ENCODE data around the gene CFLAR. TPM values are rescaled to one million over a fixed set of nuclear protein-coding genes. Genes with fewer than 3 reads are reported as not detected.

Gene CFLAR
- total RNA-seq, 1 experiment from 2014 or later, result 7.6 TPM

- Histone ChIP-seq H4K20me1 (ENCODE audit: control insufficient read depth, insufficient read depth, insufficient read length) (no peaks in the 10 kb centered on the region), H3K4me1 (ENCODE audit: insufficient read depth, low read length) (no peaks in the 10 kb centered on the region), H3K56ac (ENCODE audit: insufficient read length, low read depth, low read length) (no peak overlapping the region), H4K8ac (replicated peaks; ENCODE audit: insufficient read length, low read depth, low read length) (no peak overlapping the region), H3K79me2 (ENCODE audit: insufficient read depth, low read length) (no peaks in the 10 kb centered on the region), H3K27me3 (ENCODE audit: insufficient read depth, low read length) (no peaks in the 10 kb centered on the region), H2BK120ac (ENCODE audit: low read depth, low read length, poor library complexity, severe bottlenecking) (no peak overlapping the region), H2BK20ac (ENCODE audit: low read depth, low read length, poor library complexity, severe bottlenecking) (no peak overlapping the region), H2AFZ (ENCODE audit: low read length) (no peak overlapping the region), H4K91ac (ENCODE audit: insufficient read length, low read depth, low read length) (no peak overlapping the region), H3K9me3 (ENCODE audit: control insufficient read depth, low read depth, low read length) (no peaks in the 10 kb centered on the region), H4K5ac (ENCODE audit: insufficient read length, low read depth, low read length) (no peak overlapping the region), H3T11ph (ENCODE audit: low read length) (no peak overlapping the region), H3K79me1 (ENCODE audit: insufficient read depth, low read depth, low read length, poor library complexity, severe bottlenecking) (no peaks in the 10 kb centered on the region), H3K23me2 (ENCODE audit: insufficient read length, low read depth, low read length, poor library complexity, severe bottlenecking) (no peaks in the 10 kb centered on the region), H2BK15ac (ENCODE audit: low read depth, low read length) (no peak overlapping the region), H3K27ac (ENCODE audit: insufficient read length, low read depth, low read length) (no peak overlapping the region), H3K23ac (ENCODE audit: insufficient read length, low read depth, low read length) (no peak overlapping the region), H3K18ac (ENCODE audit: insufficient read length, low read depth, low read length) (no peak overlapping the region), H3K4ac (ENCODE audit: low read depth, low read length) (no peak overlapping the region), H3K14ac (ENCODE audit: insufficient read depth, low read length) (no peak overlapping the region), H2BK5ac (ENCODE audit: insufficient read length, low read length) (no peak overlapping the region), H2AK5ac (ENCODE audit: insufficient read length, low read length) (no peak overlapping the region), H3K9ac (ENCODE audit: extremely low read depth, insufficient read length, low read length) (no peak overlapping the region), H3K4me2 (ENCODE audit: insufficient read depth, insufficient read length, low read length) (no peak overlapping the region), H2BK12ac (ENCODE audit: insufficient read length, low read depth, low read length) (no peak overlapping the region)
- H3K4me1 Mint-ChIP-seq, result peaks cover 7 to 8% of the 10 kb centered on the region in 2 experiments; a peak in 3 of 4 replicates
- peaks cover 0 to 2% (median 0%) of the 10 kb centered on the region in 3 experiments; a peak in 4 of 7 replicates for H3K36me3 Mint-ChIP-seq (ENCODE audit: insufficient read depth in 1 of 3, low read depth in 3 of 3)
- no peak for DNase-seq
- H3K9me3 Mint-ChIP-seq, result no peaks in the 10 kb centered on the region
- H3K27ac Mint-ChIP-seq, result peak overlapping the region in 1 of 3 experiments; percentile 40; a peak in 1 of 7 replicates
- TF ChIP-seq CTCF (conservative IDR thresholded peaks at IDR 0.05), result no peak
- H3K27me3 Mint-ChIP-seq (ENCODE audit: low read depth), result no peaks in the 10 kb centered on the region
- no peak overlapping the region for H3K4me3 Mint-ChIP-seq
- WGBS (ENCODE audit: extremely low coverage, insufficient read length, low lambda C conversion rate), result no CpG with 5 or more reads among the region's 8 CpGs
Measured at GRCh38 chr2:201201371-201201770, 85.4 kb downstream of the CFLAR start.

Data from H9 (cell line).